K562 (cell line): ENCODE data around the gene MMEL1. TPM values are rescaled to one million over a fixed set of nuclear protein-coding genes. Genes with fewer than 3 reads are reported as not detected.

Source experiments
- ATAC-seq: fragments of 200-7000 bp; cut with Tn5 transposase; 3 replicates; pipeline ENCODE4 v1.9.1; 2020; ENCODE audit warnings: moderate library complexity
- BruUV-seq: library from RNA; stranded (reverse); fragments of 400-500 nt; replicated peaks from 2 replicates; lab custom pipeline; 2021; lab: Mats Ljungman, UMichigan
- CTCF ChIA-PET: fragments of 300-600 bp; formaldehyde crosslinking; extraction: SDS; loops from one replicate; lab custom pipeline; 2021; ENCODE audit warnings: low intra/inter-chr PET ratio; lab: Yijun Ruan, JAX
- POLR2A ChIA-PET: fragments of 300-600, 350-650 bp; sonication (Branson Sonifier 250); formaldehyde crosslinking; extraction: SDS; loops from one replicate; lab custom pipeline; 2021; ENCODE audit warnings: antibody characterized with exemption, inconsistent platforms; lab: Yijun Ruan, JAX
- DNase-seq, 4 experiments: peaks; one replicate each; pipeline versions ENCODE4 v3.0.0 to v3.0.0-alpha.2; 2011 to 2018; ENCODE audit warnings: low spot score in 3 of 4, mixed read lengths in 3 of 4; ENCODE audit errors: extremely low read depth in 1 of 4
- FAIRE-seq: peaks from 2 replicates; lab custom pipeline; 2011; peaks lifted over from hg19 to GRCh38; lab: Jason Lieb, UNC
- H2AFZ ChIP-seq: 2 replicates; pipeline ENCODE4 v1.6.0; 2011; ENCODE audit warnings: low read depth, low read length, control low read depth, inconsistent platforms
- H3K27ac ChIP-seq: fragments of 200-600 bp; 3 replicates; pipeline ENCODE4 v1.8.0; 2011; ENCODE audit warnings: low read depth, mild to moderate bottlenecking, control low read depth, inconsistent platforms, low read length, moderate library complexity, mixed read lengths; ENCODE audit errors: extremely low read depth
- H3K27me3 ChIP-seq, 2 experiments: fragments of 300-600 bp in 1 of 2; 2 replicates in 1 of 2; 3 replicates in 1 of 2; pipeline versions ENCODE4 v1.6.0 to v1.8.0; 2011; ENCODE audit warnings: inconsistent platforms in 2 of 2, low read length in 2 of 2, mild to moderate bottlenecking in 1 of 2, mixed read lengths in 1 of 2, moderate library complexity in 1 of 2; ENCODE audit not compliant: control insufficient read depth in 2 of 2, insufficient read depth in 2 of 2
- H3K36me3 ChIP-seq: fragments of 300-600 bp; 3 replicates; pipeline ENCODE4 v1.8.0; 2011; ENCODE audit warnings: mild to moderate bottlenecking, low read length, inconsistent platforms; ENCODE audit not compliant: control insufficient read depth, insufficient read depth
- H3K4me1 ChIP-seq, 2 experiments: fragments of 200-600 bp in 1 of 2; replicated peaks in 1 of 2; 2 replicates in 1 of 2; 3 replicates in 1 of 2; pipeline versions ENCODE4 v1.5.1 to v1.8.0; 2011; ENCODE audit warnings: inconsistent platforms in 2 of 2, low read length in 2 of 2, mild to moderate bottlenecking in 1 of 2, mixed read lengths in 1 of 2, moderate library complexity in 1 of 2; ENCODE audit not compliant: control insufficient read depth in 2 of 2, insufficient read depth in 2 of 2
- H3K4me2 ChIP-seq: 2 replicates; pipeline ENCODE4 v1.6.1; 2011; ENCODE audit warnings: low read length, control low read depth, inconsistent platforms, mixed read lengths; ENCODE audit not compliant: insufficient read depth
- H3K4me3 ChIP-seq: fragments of 200-600 bp; sonication (generic), shearing (Covaris generic); 2 replicates; pipeline ENCODE4 v1.5.1; 2016; ENCODE audit warnings: control low read depth, inconsistent platforms
- H3K79me2 ChIP-seq: fragments of 200-600 bp; 3 replicates; pipeline ENCODE4 v1.8.0; 2011; ENCODE audit warnings: low read length, inconsistent platforms; ENCODE audit not compliant: control insufficient read depth, insufficient read depth
- H3K9ac ChIP-seq, 2 experiments: 2 replicates each; pipeline versions ENCODE4 v1.6.0 to v1.6.1; 2011; ENCODE audit warnings: low read depth in 2 of 2, low read length in 2 of 2, control low read depth in 1 of 2, inconsistent platforms in 1 of 2, mild to moderate bottlenecking in 1 of 2, mixed read lengths in 1 of 2; ENCODE audit not compliant: insufficient read depth in 1 of 2
- H3K9me1 ChIP-seq: one replicate; pipeline ENCODE4 v1.6.0; 2011; ENCODE audit warnings: inconsistent platforms, mild to moderate bottlenecking, low read length, moderate library complexity; ENCODE audit not compliant: control insufficient read depth, insufficient read depth
- H3K9me3 ChIP-seq: replicated peaks from 2 replicates; pipeline ENCODE4 v1.5.1; 2011; ENCODE audit warnings: low read depth, low read length, inconsistent platforms; ENCODE audit not compliant: control insufficient read depth, insufficient read depth
- H4K20me1 ChIP-seq: replicated peaks from 2 replicates; pipeline ENCODE4 v1.6.1; 2011; ENCODE audit warnings: low read length, inconsistent platforms, mixed read lengths; ENCODE audit not compliant: control insufficient read depth, insufficient read depth
- ATF7 ChIP-seq: fragments of 450-650 bp; IDR thresholded peaks from 2 replicates; pipeline ENCODE4 v1.7.1; 2014; ENCODE audit warnings: mild to moderate bottlenecking, moderate library complexity
- CBX1 ChIP-seq: sonication (generic); IDR thresholded peaks from 2 replicates; pipeline ENCODE4 v1.6.1; 2016; ENCODE audit warnings: antibody characterized with exemption, low read depth, mild to moderate bottlenecking
- CBX3 ChIP-seq, 2 experiments: IDR thresholded peaks; 1 replicate in 1 of 2; 2 replicates in 1 of 2; pipeline ENCODE4 v1.6.1; 2012; ENCODE audit warnings: inconsistent platforms in 2 of 2, low read length in 2 of 2, borderline replicate concordance in 1 of 2, control low read depth in 1 of 2
- CBX5 ChIP-seq: IDR thresholded peaks from 2 replicates; pipeline ENCODE4 v1.6.1; 2014; ENCODE audit warnings: low read depth, borderline replicate concordance
- CEBPB ChIP-seq: fragments of 450-650 bp; IDR thresholded peaks from 2 replicates; pipeline ENCODE4 v1.6.1; 2016; ENCODE audit warnings: missing genetic modification characterization, missing compliant biosample characterization
- MTA3 ChIP-seq: fragments of 450-650 bp; formaldehyde crosslinking; IDR thresholded peaks from 2 replicates; pipeline ENCODE4 v1.6.1; 2017; ENCODE audit warnings: mild to moderate bottlenecking, borderline replicate concordance
- NFE2 ChIP-seq: IDR thresholded peaks from 2 replicates; pipeline ENCODE4 v1.6.1; 2014; ENCODE audit warnings: antibody characterized with exemption, low read depth
- RAD21 ChIP-seq, 2 experiments: fragments of 250-450 bp in 1 of 2; fragments of 450-650 bp in 1 of 2; sonication (Bioruptor Pico) in 1 of 2; formaldehyde crosslinking in 1 of 2; IDR thresholded peaks in 1 of 2; conservative IDR thresholded peaks in 1 of 2; 2 replicates each; pipeline versions ENCODE4 v1.4.0 to v1.8.0; 2020 to 2022; ENCODE audit warnings: mild to moderate bottlenecking in 2 of 2, moderate library complexity in 1 of 2
- TRIM24 ChIP-seq, 2 experiments: fragments of 450-650 bp; IDR thresholded peaks; 2 replicates each; pipeline ENCODE4 v1.6.1; 2016
- TRIM28 ChIP-seq: fragments of 450-650 bp; IDR thresholded peaks from 2 replicates; pipeline ENCODE4 v1.6.1; 2017
- ZEB2 ChIP-seq: fragments of 450-650 bp; IDR thresholded peaks from 2 replicates; pipeline ENCODE4 v1.6.1; 2016
- ZNF197 ChIP-seq: fragments of 200-800 bp; sonication (Bioruptor generic); IDR thresholded peaks from 2 replicates; pipeline ENCODE4 v1.6.1; 2016; ENCODE audit warnings: low read depth, missing genetic modification characterization, missing compliant biosample characterization
- ZNF24 ChIP-seq: fragments of 450-650 bp; IDR thresholded peaks from 2 replicates; pipeline ENCODE4 v1.6.1; 2016
- ZNF280A ChIP-seq: fragments of 450-650 bp; IDR thresholded peaks from 2 replicates; pipeline ENCODE4 v1.6.1; 2018; ENCODE audit warnings: mild to moderate bottlenecking, low read depth; ENCODE audit not compliant: partially characterized antibody
- WGBS: fragments of 100-300 bp; shearing (Covaris generic); methylation state at CpG from one replicate; pipeline ENCODE4 v1.1.6; 2016; ENCODE audit warnings: low coverage, mixed read lengths; ENCODE audit not compliant: insufficient coverage; ENCODE audit errors: missing lambda C conversion rate; 5-methylcytosine and 5-hydroxymethylcytosine counted together
- in situ Hi-C: fragments of 300-500 bp; cut with MboI; formaldehyde crosslinking; loops from 4 replicates; pipeline ENCODE4 v1.15.0; 2018; ENCODE audit warnings: inconsistent platforms, mixed read lengths
- intact Hi-C: fragments of 100-400 bp; cut with micrococcal nuclease; formaldehyde crosslinking; loops from 2 replicates; pipeline ENCODE4 v1.14.2; 2022
- polyA plus RNA-seq, 8 experiments: library from polyadenylated mRNA; depleted of rRNA in 4 of 8; stranded (reverse) in 5 of 8; unstranded in 3 of 8; fragments of >200 nt; fragmentation: Nextera tagmentation in 2 of 8; fragmentation: Illumina TruSeq in 1 of 8; extraction: Ambion mirVana in 2 of 8; extraction: Trizol in 1 of 8; gene quantifications; 2 replicates each; pipeline versions ENCODE4 v1.2.1 to v1.2.3, GENCODE V29; 2011 to 2014; ENCODE audit warnings: inconsistent platforms in 1 of 8, missing spikeins in 1 of 8
- total RNA-seq, 7 experiments: library from RNA; depleted of rRNA in 6 of 7; stranded (reverse); fragments of >200 nt in 6 of 7; fragmentation: Illumina TruSeq in 2 of 7; extraction: Trizol in 2 of 7; gene quantifications; 2 replicates each; pipeline versions ENCODE4 v1.2.1 to v1.2.3, GENCODE V29; 2011 to 2021; ENCODE audit warnings: low replicate concordance in 1 of 7
- TF ChIP-seq, protein P1 (sequence below): fragments of 450-650 bp; IDR thresholded peaks from 2 replicates; pipeline ENCODE4 v1.6.1; 2014; ENCODE audit warnings: low read depth, mild to moderate bottlenecking, moderate library complexity, borderline replicate concordance

Gene MMEL1
- total and polyA plus RNA-seq, 9 of the 15 experiments (the other 6 are each of a cell fraction or from before 2014, with no cell fraction given) = not detected

DNA sequence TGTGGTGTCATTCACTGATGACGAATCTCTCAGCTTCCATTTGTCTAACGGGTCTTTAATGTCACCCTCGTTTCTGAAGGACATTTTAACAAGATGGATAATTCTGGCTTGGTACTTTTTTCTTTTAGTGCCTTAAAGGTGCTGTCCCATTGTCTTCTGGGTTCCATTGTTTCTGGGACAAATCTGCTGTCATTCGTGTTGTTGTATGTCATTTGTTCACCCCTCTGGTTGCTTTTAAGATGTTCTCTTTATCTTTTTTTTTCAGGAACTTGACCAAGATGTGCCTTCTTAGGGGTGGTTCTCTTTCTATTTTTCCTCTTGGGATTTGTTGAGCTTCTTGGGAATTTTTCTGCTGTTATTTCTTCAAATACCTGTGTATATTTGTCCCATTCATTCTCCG is 14.0 kb upstream of the MMEL1 start:
- CTCF ChIA-PET = no interaction called here
- BruUV-seq = no TSS peak
- in situ Hi-C loops (no loop called here), intact Hi-C loops (loop anchor here (10.0 kb wide), 2 partner anchors 102 to 232 kb away; partner anchors contain the start of gene PEX10)
- H3K79me2 ChIP-seq = no peaks in the 10 kb centered on the region
- peak in 1 of 4 experiments; percentile 40 for DNase-seq
- H3K27ac ChIP-seq = no peak overlapping the region
- H3K4me3 ChIP-seq = no peak overlapping the region
- no peaks in the 10 kb centered on the region for H3K9me1 ChIP-seq
- POLR2A ChIA-PET = interaction anchor here (0.8 kb wide), 1 partner anchor 224 kb away, joined by 3 read pairs; no protein-coding TSS in a partner anchor
- 4% methylated on average over 5 of the region's 5 CpGs for WGBS
- FAIRE-seq = peak; percentile 78
- H3K9me3 ChIP-seq = no peaks in the 10 kb centered on the region; the same call in 1 of the 2 replicates
- no peak overlapping the region for H2AFZ ChIP-seq
- no peak for ATAC-seq
- H3K27me3 ChIP-seq = peaks cover 0 to 8% of the 10 kb centered on the region in 2 experiments; a peak in 2 of 5 replicates
- no peak overlapping the region for H3K9ac ChIP-seq
- peaks cover 0 to 26% of the 10 kb centered on the region in 2 experiments; a peak in 2 of 5 replicates for H3K4me1 ChIP-seq
- no peaks in the 10 kb centered on the region for H3K36me3 ChIP-seq
- no peaks in the 10 kb centered on the region for H4K20me1 ChIP-seq
- H3K4me2 ChIP-seq = no peak overlapping the region
- TF ChIP-seq CEBPB (tag) (no peak), TRIM24 (IDR thresholded peaks at IDR 0.05) (peak; percentile 20 to 77; a peak in 2 of 4 replicates), CBX5 (peak; percentile 98), RAD21 (CRISPR knock-in tag; conservative IDR thresholded peaks at IDR 0.05 in 1 of 2, IDR thresholded peaks at IDR 0.05 in 1 of 2) (0 out of 4 replicates have a peak, but pooled peaks of 1 of the 2 experiments have one; percentile 9), ATF7 (0 out of 2 replicates have a peak, but pooled peaks have one; percentile 28), ZNF197 (CRISPR knock-in tag) (no peak), CBX1 (peak; percentile 87), ZNF280A (peak; percentile 69), TRIM28 (peak; percentile 100), CBX3 (IDR thresholded peaks at IDR 0.05; ENCODE audit: borderline replicate concordance in 1 of 2, low read length in 2 of 2) (peak; percentile 68 to 98), MTA3 (peak; percentile 47; the same call in 1 of the 2 replicates), ZEB2 (0 out of 2 replicates have a peak, but pooled peaks have one; percentile 23), NFE2 (no peak), ZNF24 (peak; percentile 97)
- TF ChIP-seq, protein P1, sequence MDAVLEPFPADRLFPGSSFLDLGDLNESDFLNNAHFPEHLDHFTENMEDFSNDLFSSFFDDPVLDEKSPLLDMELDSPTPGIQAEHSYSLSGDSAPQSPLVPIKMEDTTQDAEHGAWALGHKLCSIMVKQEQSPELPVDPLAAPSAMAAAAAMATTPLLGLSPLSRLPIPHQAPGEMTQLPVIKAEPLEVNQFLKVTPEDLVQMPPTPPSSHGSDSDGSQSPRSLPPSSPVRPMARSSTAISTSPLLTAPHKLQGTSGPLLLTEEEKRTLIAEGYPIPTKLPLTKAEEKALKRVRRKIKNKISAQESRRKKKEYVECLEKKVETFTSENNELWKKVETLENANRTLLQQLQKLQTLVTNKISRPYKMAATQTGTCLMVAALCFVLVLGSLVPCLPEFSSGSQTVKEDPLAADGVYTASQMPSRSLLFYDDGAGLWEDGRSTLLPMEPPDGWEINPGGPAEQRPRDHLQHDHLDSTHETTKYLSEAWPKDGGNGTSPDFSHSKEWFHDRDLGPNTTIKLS = no peak
